A549 (cell line): ENCODE measurements around the gene PCBP3.

Experiments used
- CEBPB ChIP-seq, 2 experiments: fragments of >200 bp in 1 of 2; sonication (Bioruptor Twin) in 1 of 2; formaldehyde crosslinking in 1 of 2; IDR thresholded peaks; 2 replicates each; pipeline ENCODE4 v1.6.1; 2012 to 2016
- CHD2 ChIP-seq: fragments of 150-350 bp; IDR thresholded peaks from 2 replicates; pipeline ENCODE4 v1.6.1; 2014; ENCODE audit warnings: low read length; ENCODE audit not compliant: partially characterized antibody
- CHD4 ChIP-seq: fragments of 200-600 bp; sonication (generic); IDR thresholded peaks from 2 replicates; pipeline ENCODE4 v1.6.1; 2016; ENCODE audit warnings: antibody characterized with exemption, mild to moderate bottlenecking, borderline replicate concordance
- CTCF ChIP-seq: fragments of >200 bp; sonication (Bioruptor Twin); formaldehyde crosslinking; IDR thresholded peaks from 3 replicates; pipeline ENCODE4 v1.5.1; 2016
- EP300 ChIP-seq, 2 experiments: fragments of >200 bp; sonication (Bioruptor Twin); formaldehyde crosslinking; IDR thresholded peaks; 2 replicates in 1 of 2; 3 replicates in 1 of 2; pipeline ENCODE4 v1.6.1; 2016 to 2017
- MAZ ChIP-seq: fragments of 150-350 bp; IDR thresholded peaks from 2 replicates; pipeline ENCODE4 v1.6.1; 2014; ENCODE audit warnings: antibody characterized with exemption, low read depth, low read length, borderline replicate concordance
- POLR2A ChIP-seq: IDR thresholded peaks from 2 replicates; pipeline ENCODE4 v1.6.1; 2012; ENCODE audit warnings: mild to moderate bottlenecking, low read length
- REST ChIP-seq: fragments of 200-600 bp; sonication (generic); IDR thresholded peaks from 2 replicates; pipeline ENCODE4 v1.6.1; 2016; ENCODE audit warnings: antibody characterized with exemption, mild to moderate bottlenecking, moderate library complexity

- TF ChIP-seq CEBPB (IDR thresholded peaks at IDR 0.05) = no peak
- no peak for TF ChIP-seq CTCF
- TF ChIP-seq MAZ = no peak
- no peak for TF ChIP-seq POLR2A
- TF ChIP-seq EP300 (IDR thresholded peaks at IDR 0.05) = no peak
- TF ChIP-seq CHD4 = no peak
- no peak for TF ChIP-seq CHD2
- TF ChIP-seq REST = no peak
Measured at GRCh38 chr21:45638707-45639106, 4.8 kb upstream of the PCBP3 start.
